NT2/D1 (cell line): ENCODE results near the gene SNRPD3.

ENCODE experiments used
- SUZ12 ChIP-seq: IDR thresholded peaks from 2 replicates; pipeline ENCODE4 v1.6.1; 2011; ENCODE audit not compliant: insufficient read length, insufficient read depth; ENCODE audit errors: extremely low read depth
- ZNF274 ChIP-seq: IDR thresholded peaks from 2 replicates; pipeline ENCODE4 v1.6.1; 2011; ENCODE audit warnings: mild to moderate bottlenecking, low read depth, low read length

- TF ChIP-seq ZNF274 (no peak), SUZ12 (no peak)
Measured at GRCh38 chr22:24565077-24565476, 9.3 kb downstream of the SNRPD3 start.
